ENCODE data around the gene CWC25. TPM values are rescaled to one million over a fixed set of nuclear protein-coding genes. Genes with fewer than 3 reads are reported as not detected.
A peak's percentile ranks its signal among the peaks of the same experiment; 100 is the strongest.

The CWC25 gene
- total and polyA plus RNA-seq, 9 of the 15 experiments (the other 6 are each of a cell fraction or from before 2014, with no cell fraction given) = 16.5 to 27.4 (median 23.0) TPM

DNA sequence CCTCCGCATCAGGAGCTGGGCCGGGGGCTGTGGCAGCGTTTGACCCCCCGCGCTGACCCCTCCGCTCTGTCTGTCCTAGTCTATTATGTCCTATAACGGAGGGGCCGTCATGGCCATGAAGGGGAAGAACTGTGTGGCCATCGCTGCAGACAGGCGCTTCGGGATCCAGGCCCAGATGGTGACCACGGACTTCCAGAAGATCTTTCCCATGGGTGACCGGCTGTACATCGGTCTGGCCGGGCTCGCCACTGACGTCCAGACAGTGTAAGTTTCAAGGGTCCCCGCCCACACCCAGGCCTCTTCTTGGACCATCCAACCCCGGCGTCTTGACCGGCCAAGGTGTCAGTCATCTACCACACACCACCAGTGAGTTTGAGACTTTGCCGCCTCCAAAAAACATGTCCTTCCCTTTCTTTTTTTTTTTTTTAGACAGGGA, 72.0 kb downstream of the CWC25 start:
- ChIA-PET POLR2A (interaction anchor here (0.6 to 1.3 kb wide), 3 partner anchors 17 to 398 kb away, joined by 3 to 5 read pairs (median 4); partner anchors contain the start of gene PLXDC1), CTCF (ENCODE audit: low intra/inter-chr PET ratio) (no interaction called here)
- ATAC-seq = no peak
- H4K20me1 ChIP-seq (replicated peaks; ENCODE audit: control insufficient read depth, insufficient read depth, low read length) = no peaks in the 10 kb centered on the region
- H3K9me1 ChIP-seq (ENCODE audit: control insufficient read depth, insufficient read depth, low read length) = no peaks in the 10 kb centered on the region
- H3K9me3 ChIP-seq (replicated peaks; ENCODE audit: control insufficient read depth, insufficient read depth, low read depth, low read length) = no peaks in the 10 kb centered on the region
- FAIRE-seq = no peak
- H2AFZ ChIP-seq (ENCODE audit: low read depth, low read length) = peak overlapping the region; percentile 69
- in situ Hi-C loops (cut with MboI) = no loop called here
- intact Hi-C loops (cut with micrococcal nuclease) = loop anchor here (2.0 to 10.0 kb wide), 5 partner anchors 51 to 402 kb away; partner anchors contain the start of genes PLXDC1 and RPL23
- WGBS (ENCODE audit: insufficient coverage, low coverage, missing lambda C conversion rate) = under 1% methylated on average over 21 of the region's 22 CpGs
- BruUV-seq (replicated peaks) = TSS peak; percentile 82
- peak overlapping the region; percentile 74 for H3K4me3 ChIP-seq
- peaks cover 42% of the 10 kb centered on the region for H3K36me3 ChIP-seq (ENCODE audit: control insufficient read depth, insufficient read depth, low read length)
- peaks cover 62% of the 10 kb centered on the region for H3K79me2 ChIP-seq (ENCODE audit: control insufficient read depth, insufficient read depth, low read length)
- H3K9ac ChIP-seq (ENCODE audit: insufficient read depth in 1 of 2, low read depth in 2 of 2, low read length in 2 of 2) = peak overlapping the region; percentile 90 to 95
- peaks cover 7 to 37% of the 10 kb centered on the region in 2 experiments for H3K4me1 ChIP-seq (replicated peaks in 1 of 2; ENCODE audit: control insufficient read depth in 2 of 2, insufficient read depth in 2 of 2, low read length in 2 of 2)
- H3K27ac ChIP-seq (ENCODE audit: extremely low read depth, low read depth, low read length) = peak overlapping the region; percentile 87
- DNase-seq (ENCODE audit: extremely low read depth in 1 of 4, low spot score in 3 of 4) = no peak
- H3K27me3 ChIP-seq (ENCODE audit: control insufficient read depth in 2 of 2, insufficient read depth in 2 of 2, low read length in 2 of 2) = no peaks in the 10 kb centered on the region
- TF ChIP-seq RBBP5 (IDR thresholded peaks at IDR 0.05; ENCODE audit: borderline replicate concordance, insufficient read depth, low read length, poor library complexity, severe bottlenecking) (peak; percentile 43), HCFC1 (IDR thresholded peaks at IDR 0.05; ENCODE audit: low read depth, low read length) (no peak), MIER1 (IDR thresholded peaks at IDR 0.05; ENCODE audit: low read depth) (0 out of 2 replicates have a peak, but pooled peaks have one; percentile 29)
- TF ChIP-seq, protein P1, sequence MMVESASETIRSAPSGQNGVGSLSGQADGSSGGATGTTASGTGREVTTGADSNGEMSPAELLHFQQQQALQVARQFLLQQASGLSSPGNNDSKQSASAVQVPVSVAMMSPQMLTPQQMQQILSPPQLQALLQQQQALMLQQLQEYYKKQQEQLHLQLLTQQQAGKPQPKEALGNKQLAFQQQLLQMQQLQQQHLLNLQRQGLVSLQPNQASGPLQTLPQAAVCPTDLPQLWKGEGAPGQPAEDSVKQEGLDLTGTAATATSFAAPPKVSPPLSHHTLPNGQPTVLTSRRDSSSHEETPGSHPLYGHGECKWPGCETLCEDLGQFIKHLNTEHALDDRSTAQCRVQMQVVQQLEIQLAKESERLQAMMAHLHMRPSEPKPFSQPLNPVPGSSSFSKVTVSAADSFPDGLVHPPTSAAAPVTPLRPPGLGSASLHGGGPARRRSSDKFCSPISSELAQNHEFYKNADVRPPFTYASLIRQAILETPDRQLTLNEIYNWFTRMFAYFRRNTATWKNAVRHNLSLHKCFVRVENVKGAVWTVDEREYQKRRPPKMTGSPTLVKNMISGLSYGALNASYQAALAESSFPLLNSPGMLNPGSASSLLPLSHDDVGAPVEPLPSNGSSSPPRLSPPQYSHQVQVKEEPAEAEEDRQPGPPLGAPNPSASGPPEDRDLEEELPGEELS (CRISPR knock-in tag; IDR thresholded peaks at IDR 0.05; ENCODE audit: borderline replicate concordance) = no peak
- TF ChIP-seq, protein P2, sequence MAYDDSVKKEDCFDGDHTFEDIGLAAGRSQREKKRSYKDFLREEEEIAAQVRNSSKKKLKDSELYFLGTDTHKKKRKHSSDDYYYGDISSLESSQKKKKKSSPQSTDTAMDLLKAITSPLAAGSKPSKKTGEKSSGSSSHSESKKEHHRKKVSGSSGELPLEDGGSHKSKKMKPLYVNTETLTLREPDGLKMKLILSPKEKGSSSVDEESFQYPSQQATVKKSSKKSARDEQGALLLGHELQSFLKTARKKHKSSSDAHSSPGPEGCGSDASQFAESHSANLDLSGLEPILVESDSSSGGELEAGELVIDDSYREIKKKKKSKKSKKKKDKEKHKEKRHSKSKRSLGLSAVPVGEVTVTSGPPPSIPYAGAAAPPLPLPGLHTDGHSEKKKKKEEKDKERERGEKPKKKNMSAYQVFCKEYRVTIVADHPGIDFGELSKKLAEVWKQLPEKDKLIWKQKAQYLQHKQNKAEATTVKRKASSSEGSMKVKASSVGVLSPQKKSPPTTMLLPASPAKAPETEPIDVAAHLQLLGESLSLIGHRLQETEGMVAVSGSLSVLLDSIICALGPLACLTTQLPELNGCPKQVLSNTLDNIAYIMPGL (CRISPR knock-in tag; IDR thresholded peaks at IDR 0.05) = 0 out of 2 replicates have a peak, but pooled peaks have one; percentile 66
- peak overlapping the region; percentile 86 for H3K4me2 ChIP-seq (ENCODE audit: insufficient read depth, low read length)

Measured in K562 (cell line).